Activated CD4-positive, alpha-beta T cell treated with anti-CD3 and anti-CD28 coated beads, Interleukin-2, amount 50 U/mL, for 4 hours (primary cell): ENCODE data around the gene MYH10.
"Not testable (repeated sequence)": the region's sequence is repeated elsewhere in the genome, so short reads cannot be mapped to it uniquely, and the experiment has no call there.

Experiments
- DNase-seq, 2 experiments: peaks; one replicate each; pipeline ENCODE4 v3.0.0-alpha.2; 2020

MYH10 gene

GRCh38 chr17:8542599-8543502 lies 87.7 kb downstream of the MYH10 start:
- no peak for DNase-seq

- not testable (repeated sequence) for DNase-seq
These were observed 90.5 kb downstream of the MYH10 start for GRCh38 chr17:8539976-8540375.

- DNase-seq, result no peak
These were observed 92.8 kb downstream of the MYH10 start for GRCh38 chr17:8537734-8538133.

- no peak for DNase-seq
These were observed 95.9 kb downstream of the MYH10 start for GRCh38 chr17:8534498-8535188.

DNA sequence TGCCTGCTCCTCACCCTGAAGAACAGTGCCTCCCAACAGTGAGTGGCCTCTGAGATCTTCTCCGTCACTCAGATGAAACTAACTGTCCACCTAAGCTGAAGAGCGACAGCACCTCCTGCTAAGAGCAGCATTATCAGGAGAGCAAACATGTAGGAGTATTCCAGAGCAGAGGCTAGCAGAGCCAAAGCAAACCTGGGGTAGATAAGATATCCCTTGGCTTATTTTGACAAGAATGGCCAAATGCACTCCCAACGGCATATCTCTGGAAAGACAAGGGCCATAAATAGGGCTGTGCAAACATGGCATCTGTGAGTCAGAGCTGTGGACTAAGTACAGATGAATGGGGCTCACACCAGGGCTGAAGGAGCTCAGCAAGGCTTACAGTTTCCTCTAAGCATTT lies 98.5 kb downstream of the MYH10 start:
- DNase-seq, result no peak

GRCh38 chr17:8522577-8522976 lies 107.9 kb downstream of the MYH10 start:
- DNase-seq, result no peak

- DNase-seq, result no peak
These were observed 109.5 kb downstream of the MYH10 start for GRCh38 chr17:8520981-8521380.

DNA sequence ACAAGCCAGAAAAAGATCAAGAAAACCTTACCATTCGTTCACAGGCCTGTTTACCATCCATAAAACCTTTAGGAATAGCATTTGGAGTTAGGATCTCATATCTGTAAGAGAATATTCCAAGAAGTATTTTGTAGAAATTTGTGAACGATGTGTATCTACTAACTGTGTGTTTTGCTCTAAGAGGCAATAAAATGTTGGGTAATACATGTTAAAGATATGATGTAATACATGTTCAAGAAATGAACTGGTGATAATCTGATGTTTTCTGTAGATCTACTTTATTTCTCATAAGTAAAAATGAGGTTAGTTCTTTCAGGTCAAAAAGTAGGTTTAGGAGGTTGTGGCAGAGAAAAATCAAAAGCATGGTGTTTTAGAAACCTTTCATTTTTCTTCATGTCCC lies 111.7 kb downstream of the MYH10 start:
- no peak for DNase-seq

DNA sequence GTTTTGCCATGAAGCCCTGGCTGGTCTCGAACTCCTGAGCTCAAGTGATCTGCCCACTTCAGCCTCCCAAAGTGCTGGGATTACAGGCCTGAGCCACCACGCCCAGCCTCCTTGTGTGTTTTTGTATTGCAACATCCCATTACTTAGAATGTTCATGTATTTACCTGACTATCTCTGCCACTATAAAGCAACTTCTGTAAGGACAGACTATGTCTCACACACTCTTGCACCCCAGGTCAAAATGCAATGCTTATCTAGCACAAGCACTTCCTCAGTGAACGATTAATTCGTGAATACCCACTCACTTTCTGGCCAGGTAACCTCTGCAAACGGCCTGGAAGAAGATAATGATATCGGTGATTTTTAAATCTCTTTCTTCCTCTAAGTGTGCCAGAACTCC lies 112.2 kb downstream of the MYH10 start:
- no peak for DNase-seq

- no peak for DNase-seq
These were observed 115.7 kb downstream of the MYH10 start for GRCh38 chr17:8514801-8515200.

DNA sequence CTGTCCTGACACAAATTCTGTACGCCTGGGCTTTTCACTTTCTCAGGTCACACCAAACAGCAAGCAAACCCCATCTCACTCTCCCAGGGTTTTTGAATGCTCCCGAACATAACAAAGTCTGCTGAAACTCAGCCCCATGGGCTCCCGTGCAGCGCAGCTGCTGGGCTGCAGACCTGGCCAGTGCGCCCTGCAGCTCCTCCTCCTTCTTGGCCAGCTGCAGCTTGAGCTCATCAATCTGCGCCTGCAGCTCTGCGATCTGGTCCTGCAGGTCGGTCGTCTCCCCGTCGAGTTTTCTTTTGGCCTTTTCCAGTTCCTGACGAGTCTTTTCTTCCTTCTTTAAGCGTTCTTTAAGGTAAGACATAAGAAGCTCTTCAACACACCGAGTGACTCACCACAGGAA lies 124.4 kb downstream of the MYH10 start:
- no peak for DNase-seq

DNA sequence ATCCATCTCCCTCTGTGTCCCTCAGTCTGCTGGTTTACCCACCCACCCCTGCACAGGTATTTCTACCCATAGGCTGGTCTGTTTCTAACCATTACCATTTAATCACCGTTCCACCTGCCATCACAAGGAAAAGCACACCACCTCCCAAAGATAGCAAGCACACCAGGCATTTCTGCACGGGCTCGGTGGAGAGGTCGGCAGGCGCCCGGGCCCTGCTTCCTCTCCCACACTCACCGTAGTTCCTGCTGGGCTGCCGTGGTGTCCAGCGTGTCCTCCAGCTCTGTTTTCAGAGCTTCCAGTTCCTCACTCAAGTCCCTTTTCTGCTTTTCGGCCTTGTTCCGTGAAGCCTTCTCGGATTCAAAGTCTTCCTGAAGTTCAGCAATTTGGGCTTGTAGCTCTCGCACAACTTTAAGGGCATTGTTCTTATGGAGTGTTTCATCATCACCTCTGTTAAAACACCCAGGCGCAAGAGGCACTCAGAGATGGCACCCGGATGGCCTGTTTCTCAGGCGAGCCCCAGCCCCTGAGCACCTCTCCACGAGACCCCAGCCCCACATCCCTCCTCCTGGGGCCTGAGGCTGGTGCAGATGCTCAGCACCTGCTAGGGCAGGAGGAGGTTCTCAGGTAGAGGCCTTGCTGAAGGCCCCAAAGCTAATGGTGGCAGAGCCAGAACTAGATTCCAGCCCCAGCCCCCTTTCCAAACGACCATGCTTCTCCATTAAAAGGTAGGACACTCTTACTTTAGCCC lies 125.9 kb downstream of the MYH10 start:
- DNase-seq, result no peak

- no peak for DNase-seq
These were observed 126.7 kb downstream of the MYH10 start for GRCh38 chr17:8503807-8504206.

GRCh38 chr17:8503368-8503767 lies 127.2 kb downstream of the MYH10 start:
- no peak for DNase-seq

GRCh38 chr17:8502126-8502525 lies 128.4 kb downstream of the MYH10 start:
- DNase-seq, result no peak

GRCh38 chr17:8500609-8501008 lies 129.9 kb downstream of the MYH10 start:
- DNase-seq, result no peak

DNA sequence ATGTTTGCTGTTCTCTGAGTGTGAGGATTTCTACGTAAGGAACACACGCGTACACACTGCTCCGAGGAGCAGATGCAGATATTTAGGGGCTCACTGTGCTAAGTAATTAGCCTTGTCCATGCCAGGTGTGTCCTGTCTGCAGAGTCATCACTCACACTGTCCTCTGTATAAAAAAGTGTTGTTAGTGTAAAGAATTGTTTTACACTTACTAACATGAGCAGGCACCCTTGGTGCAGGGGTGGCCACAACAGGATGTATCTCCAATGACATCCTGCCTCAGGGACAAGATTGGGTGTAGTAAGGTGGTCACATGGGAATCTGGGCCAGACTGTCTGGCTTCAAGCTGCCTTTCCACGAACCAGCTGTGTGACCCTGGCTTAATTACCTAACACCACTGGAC lies 130.9 kb downstream of the MYH10 start:
- no peak for DNase-seq

GRCh38 chr17:8499171-8499570 lies 131.4 kb downstream of the MYH10 start:
- DNase-seq, result no peak

GRCh38 chr17:8496081-8496480 lies 134.4 kb downstream of the MYH10 start:
- no peak for DNase-seq

DNA sequence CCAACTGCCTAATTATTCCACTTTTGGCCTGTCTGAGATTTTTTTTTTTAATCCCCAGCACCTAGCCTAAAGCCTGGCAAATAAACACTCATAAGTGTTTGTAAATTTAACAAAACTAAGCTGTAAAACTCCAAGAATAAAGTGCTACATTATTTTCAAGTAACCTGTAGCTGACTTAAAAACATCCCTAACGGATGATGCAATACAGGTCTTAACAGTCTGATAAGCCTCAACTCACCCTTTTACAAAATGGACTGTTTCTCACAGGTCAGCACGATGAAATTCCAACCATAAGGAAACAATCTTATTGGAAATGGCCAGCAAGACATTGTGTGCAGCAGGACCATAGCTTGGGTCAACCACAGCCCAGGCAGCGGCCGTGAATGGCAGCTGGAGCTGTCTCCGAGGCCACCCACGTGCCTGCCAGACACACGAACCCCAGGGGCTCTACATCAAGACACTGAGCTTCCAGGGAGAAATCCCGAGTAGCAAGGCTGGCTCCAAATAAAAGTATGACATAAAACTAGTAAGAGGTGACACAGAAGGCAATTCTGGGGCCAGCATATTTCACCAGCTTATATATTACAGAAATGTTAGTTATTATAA lies 135.9 kb downstream of the MYH10 start:
- no peak for DNase-seq

- no peak for DNase-seq
These were observed 136.5 kb downstream of the MYH10 start for GRCh38 chr17:8494021-8494420.

- no peak for DNase-seq
These were observed 138.4 kb downstream of the MYH10 start for GRCh38 chr17:8492121-8492520.
